ENCODE results near the gene SPCS3. TPM values are rescaled to one million over a fixed set of nuclear protein-coding genes. Genes with fewer than 3 reads are reported as not detected.
A peak's percentile ranks its signal among the peaks of the same experiment; 100 is the strongest.
"Not testable (repeated sequence)": the region's sequence is repeated elsewhere in the genome, so short reads cannot be mapped to it uniquely, and the experiment has no call there.

The SPCS3 gene
- total RNA-seq, 3 donors from 2014 or later: 53.1 to 80.2 (median 75.1) TPM

GRCh38 chr4:176335421-176335820 is 15.7 kb downstream of the SPCS3 start:
- no peak overlapping the region for H3K4me3 ChIP-seq
- DNase-seq (ENCODE audit: low spot score in 2 of 2): no peak
- H3K27me3 ChIP-seq: no peaks in the 10 kb centered on the region
- H3K36me3 ChIP-seq: no peaks in the 10 kb centered on the region
- no peak for TF ChIP-seq CTCF (IDR thresholded peaks at IDR 0.05)
- TF ChIP-seq POLR2A (IDR thresholded peaks at IDR 0.05): no peak
- no peak for TF ChIP-seq POLR2AphosphoS5 (IDR thresholded peaks at IDR 0.05)
- intact Hi-C loops (cut with DNase I; ENCODE audit: low total_unique reads): no loop called here
- no peaks in the 10 kb centered on the region for H3K9me3 ChIP-seq
- H3K4me1 ChIP-seq: no peaks in the 10 kb centered on the region
- H3K27ac ChIP-seq: no peak overlapping the region

GRCh38 chr4:176339936-176340761 is 20.4 kb downstream of the SPCS3 start:
- TF ChIP-seq CTCF (IDR thresholded peaks at IDR 0.05): no peak
- TF ChIP-seq POLR2AphosphoS5 (IDR thresholded peaks at IDR 0.05): no peak
- no peak for TF ChIP-seq POLR2A (IDR thresholded peaks at IDR 0.05)
- no peak overlapping the region for H3K4me3 ChIP-seq
- H3K4me1 ChIP-seq: no peaks in the 10 kb centered on the region
- peaks cover 18 to 23% of the 10 kb centered on the region in 2 donors for H3K9me3 ChIP-seq
- no peak overlapping the region for H3K27ac ChIP-seq
- no peaks in the 10 kb centered on the region for H3K36me3 ChIP-seq
- no peaks in the 10 kb centered on the region for H3K27me3 ChIP-seq
- intact Hi-C loops (cut with DNase I; ENCODE audit: low total_unique reads): no loop called here
- DNase-seq (ENCODE audit: low spot score in 2 of 2): no peak

DNA sequence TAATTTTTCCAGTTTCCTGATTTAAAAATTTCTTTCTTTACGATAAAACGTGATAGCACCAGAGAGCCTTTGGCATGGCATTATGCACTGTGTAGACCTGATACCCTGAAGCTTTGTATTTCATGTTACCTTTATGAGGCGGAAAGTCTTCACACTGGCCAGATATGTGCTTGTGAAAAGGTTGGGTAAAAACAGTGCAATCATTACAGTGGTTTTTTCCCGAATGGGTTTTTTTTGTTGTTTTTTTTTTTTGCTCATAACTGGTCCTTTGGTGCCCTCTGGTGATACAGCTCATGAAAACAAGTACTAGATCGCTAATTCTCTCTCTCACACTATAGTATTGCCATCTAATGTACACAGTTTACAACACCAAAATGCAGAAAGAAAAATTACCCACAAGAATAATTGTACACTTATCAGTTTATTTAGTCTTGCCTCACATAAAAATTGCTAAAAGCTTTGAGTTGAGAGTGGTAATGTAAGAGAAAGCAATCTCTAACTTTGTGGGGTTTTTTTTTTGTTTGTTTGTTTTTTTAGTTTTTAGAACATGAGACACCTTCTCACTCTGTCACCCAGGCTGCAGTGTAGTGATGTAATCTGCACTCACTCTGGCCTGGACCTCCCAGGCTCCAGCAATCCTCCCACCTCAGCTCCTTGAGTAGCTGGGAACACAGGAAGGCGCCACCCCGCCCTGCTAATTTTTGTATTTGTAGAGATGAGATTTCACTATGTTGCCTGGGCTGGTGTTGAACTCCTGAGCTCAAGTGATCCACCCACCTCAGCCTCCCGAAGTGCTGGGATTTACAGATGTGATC is 21.3 kb downstream of the SPCS3 start:
- intact Hi-C loops (cut with DNase I; ENCODE audit: low total_unique reads): no loop called here
- peak overlapping the region in 1 of 3 donors; percentile 26 for H3K4me3 ChIP-seq
- TF ChIP-seq CTCF (IDR thresholded peaks at IDR 0.05) (peak in 1 of 3 donors; percentile 45), POLR2A (IDR thresholded peaks at IDR 0.05) (no peak), POLR2AphosphoS5 (IDR thresholded peaks at IDR 0.05) (no peak)
- no peak for DNase-seq (ENCODE audit: low spot score in 2 of 2)
- no peaks in the 10 kb centered on the region for H3K4me1 ChIP-seq
- no peaks in the 10 kb centered on the region for H3K27me3 ChIP-seq
- H3K9me3 ChIP-seq: peaks cover 18 to 23% of the 10 kb centered on the region in 2 donors
- H3K36me3 ChIP-seq: no peaks in the 10 kb centered on the region
- H3K27ac ChIP-seq: no peak overlapping the region

DNA sequence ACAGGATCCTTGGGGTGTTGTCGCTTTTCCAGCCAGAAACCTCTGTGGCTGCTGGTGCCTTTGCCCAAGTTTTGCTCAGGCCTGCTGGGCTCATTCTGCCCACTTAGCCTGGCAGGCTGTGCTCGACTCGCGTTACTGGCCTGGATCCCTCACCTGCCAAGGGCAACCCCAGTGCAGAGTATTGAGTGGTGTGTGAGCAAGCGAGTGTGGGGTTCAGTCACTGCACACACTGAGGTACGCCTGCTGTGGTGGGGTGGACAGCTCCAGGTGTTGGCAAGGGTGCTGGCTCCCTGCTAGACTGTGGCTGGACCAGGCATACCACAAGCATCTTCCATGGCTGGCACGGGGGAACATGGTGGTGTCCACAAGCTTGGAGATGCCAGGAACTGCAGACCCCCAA is 22.6 kb downstream of the SPCS3 start:
- DNase-seq (ENCODE audit: low spot score in 2 of 2): no peak

DNA sequence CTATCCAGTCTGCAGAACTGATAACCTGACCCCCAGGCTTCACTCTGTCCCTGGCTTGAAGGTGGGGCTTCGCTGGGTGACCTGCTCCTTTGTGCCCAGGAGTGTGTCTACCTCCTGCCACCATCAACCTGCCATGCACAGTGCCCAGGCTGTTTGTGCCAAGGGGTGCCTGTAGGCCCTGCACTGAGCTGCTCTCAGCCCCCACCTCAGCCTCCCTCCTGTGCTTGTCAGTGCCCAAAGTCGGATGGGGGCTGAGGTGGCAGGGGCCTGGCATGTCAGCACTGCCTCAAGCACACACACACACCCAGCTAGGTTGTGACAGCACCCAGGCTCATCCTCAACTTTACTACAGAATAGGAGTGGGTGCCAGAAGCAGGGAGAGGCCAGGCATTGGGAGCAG is 23.5 kb downstream of the SPCS3 start:
- H3K27ac ChIP-seq: no peak overlapping the region
- no peak for TF ChIP-seq POLR2AphosphoS5 (IDR thresholded peaks at IDR 0.05)
- no peak for DNase-seq (ENCODE audit: low spot score in 2 of 2)
- H3K36me3 ChIP-seq: no peaks in the 10 kb centered on the region
- no peaks in the 10 kb centered on the region for H3K27me3 ChIP-seq
- no peaks in the 10 kb centered on the region for H3K4me1 ChIP-seq
- H3K4me3 ChIP-seq: no peak overlapping the region
- intact Hi-C loops (cut with DNase I; ENCODE audit: low total_unique reads): no loop called here
- H3K9me3 ChIP-seq: peaks cover 18 to 23% of the 10 kb centered on the region in 2 donors

More for the DNA sequence above, 22.6 kb downstream of the SPCS3 start:
- Histone ChIP-seq H3K36me3 (no peaks in the 10 kb centered on the region), H3K4me1 (no peaks in the 10 kb centered on the region), H3K9me3 (peaks cover 18 to 23% of the 10 kb centered on the region in 2 donors), H3K4me3 (no peak overlapping the region), H3K27me3 (no peaks in the 10 kb centered on the region), H3K27ac (no peak overlapping the region)
- intact Hi-C loops (cut with DNase I; ENCODE audit: low total_unique reads): no loop called here
- no peak for TF ChIP-seq POLR2AphosphoS5 (IDR thresholded peaks at IDR 0.05)

- H3K4me1 ChIP-seq; DNase-seq (ENCODE audit: low spot score in 2 of 2); H3K36me3 ChIP-seq; H3K27me3 ChIP-seq; H3K27ac ChIP-seq; intact Hi-C loops (cut with DNase I; ENCODE audit: low total_unique reads): not testable (repeated sequence)
- H3K4me3 ChIP-seq: peak overlapping the region in 2 of 3 donors; percentile 5 to 19
- peaks cover 18 to 23% of the 10 kb centered on the region in 2 donors for H3K9me3 ChIP-seq
These were observed 25.6 kb downstream of the SPCS3 start for GRCh38 chr4:176345346-176345745.

GRCh38 chr4:176346836-176347235 is 27.1 kb downstream of the SPCS3 start:
- H3K4me1 ChIP-seq; H3K36me3 ChIP-seq; H3K4me3 ChIP-seq; DNase-seq (ENCODE audit: low spot score in 2 of 2); H3K27ac ChIP-seq; intact Hi-C loops (cut with DNase I; ENCODE audit: low total_unique reads); H3K27me3 ChIP-seq: not testable (repeated sequence)
- H3K9me3 ChIP-seq: peaks cover 18 to 23% of the 10 kb centered on the region in 2 donors
